Esophagus squamous epithelium (tissue), 4 donors: ENCODE results near the gene NR6A1.

Experiments
- POLR2A ChIP-seq, 4 donors: fragments of 450-650 bp; IDR thresholded peaks; one replicate each; pipeline ENCODE4 v1.6.1; 2017; ENCODE audit warnings: antibody characterized with exemption in 4 of 4, mild to moderate bottlenecking in 4 of 4, moderate library complexity in 3 of 4
- TF ChIP-seq, protein P1 (sequence below), 6 experiments: fragments of 450-650 bp in 4 of 6; fragments of 200-600 bp in 2 of 6; sonication (generic) in 2 of 6; IDR thresholded peaks; one replicate each; pipeline ENCODE4 v1.5.1; 2016 to 2019; ENCODE audit warnings: antibody characterized with exemption in 6 of 6, mild to moderate bottlenecking in 4 of 6, moderate library complexity in 4 of 6

DNA sequence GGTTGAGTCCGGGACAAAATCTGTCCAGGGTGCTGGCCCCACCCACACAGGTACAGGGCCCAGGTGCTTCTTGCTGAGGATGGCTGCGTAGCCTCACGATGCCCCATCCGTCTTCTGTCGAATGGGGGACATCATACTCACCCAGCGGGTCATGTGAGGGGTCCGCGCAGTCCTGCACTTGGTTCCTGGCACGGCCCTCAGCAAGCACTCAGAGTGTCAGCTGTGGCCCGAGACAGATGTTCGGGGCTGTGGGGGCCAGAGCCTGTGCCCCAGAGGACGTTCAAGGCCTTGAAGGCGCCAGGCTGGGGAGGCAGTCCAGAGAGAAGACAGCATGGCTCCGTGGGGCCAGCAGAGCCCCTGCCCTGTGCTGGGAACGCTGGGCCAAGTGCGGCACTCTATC lies 291.7 kb downstream of the NR6A1 start:
- TF ChIP-seq POLR2A (IDR thresholded peaks at IDR 0.05) = no peak
- TF ChIP-seq, protein P1, sequence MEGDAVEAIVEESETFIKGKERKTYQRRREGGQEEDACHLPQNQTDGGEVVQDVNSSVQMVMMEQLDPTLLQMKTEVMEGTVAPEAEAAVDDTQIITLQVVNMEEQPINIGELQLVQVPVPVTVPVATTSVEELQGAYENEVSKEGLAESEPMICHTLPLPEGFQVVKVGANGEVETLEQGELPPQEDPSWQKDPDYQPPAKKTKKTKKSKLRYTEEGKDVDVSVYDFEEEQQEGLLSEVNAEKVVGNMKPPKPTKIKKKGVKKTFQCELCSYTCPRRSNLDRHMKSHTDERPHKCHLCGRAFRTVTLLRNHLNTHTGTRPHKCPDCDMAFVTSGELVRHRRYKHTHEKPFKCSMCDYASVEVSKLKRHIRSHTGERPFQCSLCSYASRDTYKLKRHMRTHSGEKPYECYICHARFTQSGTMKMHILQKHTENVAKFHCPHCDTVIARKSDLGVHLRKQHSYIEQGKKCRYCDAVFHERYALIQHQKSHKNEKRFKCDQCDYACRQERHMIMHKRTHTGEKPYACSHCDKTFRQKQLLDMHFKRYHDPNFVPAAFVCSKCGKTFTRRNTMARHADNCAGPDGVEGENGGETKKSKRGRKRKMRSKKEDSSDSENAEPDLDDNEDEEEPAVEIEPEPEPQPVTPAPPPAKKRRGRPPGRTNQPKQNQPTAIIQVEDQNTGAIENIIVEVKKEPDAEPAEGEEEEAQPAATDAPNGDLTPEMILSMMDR (IDR thresholded peaks at IDR 0.05) = no peak
